Activated CD4-positive, alpha-beta T cell treated with anti-CD3 and anti-CD28 coated beads, Interleukin-10, Interleukin-2, amounts not matched to agents 100 ng/mL and 50 ng/mL, durations not matched to agents 16 hours and 8 hours (primary cell): ENCODE results near the gene CPXM1.

Experiments
- DNase-seq: peaks from one replicate; pipeline ENCODE4 v3.0.0-alpha.2; 2020

The CPXM1 gene

DNA sequence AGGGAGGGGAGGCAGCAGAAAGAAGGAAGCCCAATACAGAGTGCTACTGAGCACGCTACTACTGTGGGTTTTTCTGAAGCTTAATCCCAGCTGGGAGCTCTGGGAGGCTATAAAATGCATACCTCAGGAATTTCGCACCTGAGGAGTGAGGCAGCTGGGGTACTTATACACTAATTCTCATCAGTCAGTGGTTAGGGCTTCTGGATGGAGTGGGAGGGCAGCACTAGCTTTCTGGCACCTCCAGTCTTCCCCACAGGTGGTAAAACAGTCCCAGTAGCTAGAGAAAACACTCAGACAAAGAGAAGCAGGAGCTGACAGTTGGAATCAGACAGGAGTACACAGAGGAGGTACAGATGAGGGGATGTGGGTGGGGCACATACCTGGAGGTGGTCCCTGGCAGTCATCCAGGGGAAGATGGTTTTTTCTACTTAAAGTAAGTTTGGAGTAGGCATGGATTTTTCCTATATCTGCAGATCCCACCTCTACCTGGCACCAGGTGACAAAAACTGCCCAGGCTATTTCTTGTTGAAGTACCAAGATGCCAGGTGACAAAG is 37.8 kb downstream of the CPXM1 start:
- no peak for DNase-seq

DNA sequence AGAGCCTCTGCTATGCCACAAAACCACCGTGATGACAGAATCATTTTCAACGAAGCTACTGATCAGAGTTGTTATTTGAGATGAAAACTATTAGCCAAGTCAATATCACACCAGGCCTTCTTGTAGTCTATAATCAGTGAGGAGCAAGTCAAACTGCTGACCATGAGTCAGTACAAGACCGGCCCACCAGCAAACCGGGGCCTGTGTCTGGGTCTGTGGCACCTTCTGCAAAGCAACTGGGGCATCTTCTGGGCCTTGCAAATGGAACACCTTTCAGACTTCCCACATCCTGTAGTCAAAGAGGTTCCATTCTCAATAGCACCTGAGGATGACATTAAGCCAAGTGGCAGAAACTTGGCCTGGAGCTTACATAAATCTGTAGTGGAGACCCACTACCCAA is 38.5 kb downstream of the CPXM1 start:
- no peak for DNase-seq

DNA sequence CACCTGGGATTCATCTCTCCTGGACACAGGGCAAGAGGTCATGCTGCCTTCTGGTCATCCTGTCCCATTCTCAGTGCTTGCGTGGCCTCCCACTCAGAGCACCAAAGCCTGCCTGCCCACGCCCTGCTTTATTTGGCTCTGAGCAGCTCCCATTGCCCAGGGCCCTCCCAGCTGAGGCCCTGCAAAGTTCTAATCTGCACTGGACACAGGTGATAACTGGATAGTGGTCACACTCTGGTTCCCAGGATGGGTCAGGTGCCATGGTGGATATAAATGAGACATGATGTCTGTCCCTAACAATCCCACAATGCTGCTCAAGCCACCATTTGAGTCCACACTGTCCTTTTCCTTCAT is 39.5 kb downstream of the CPXM1 start:
- DNase-seq, result no peak

DNA sequence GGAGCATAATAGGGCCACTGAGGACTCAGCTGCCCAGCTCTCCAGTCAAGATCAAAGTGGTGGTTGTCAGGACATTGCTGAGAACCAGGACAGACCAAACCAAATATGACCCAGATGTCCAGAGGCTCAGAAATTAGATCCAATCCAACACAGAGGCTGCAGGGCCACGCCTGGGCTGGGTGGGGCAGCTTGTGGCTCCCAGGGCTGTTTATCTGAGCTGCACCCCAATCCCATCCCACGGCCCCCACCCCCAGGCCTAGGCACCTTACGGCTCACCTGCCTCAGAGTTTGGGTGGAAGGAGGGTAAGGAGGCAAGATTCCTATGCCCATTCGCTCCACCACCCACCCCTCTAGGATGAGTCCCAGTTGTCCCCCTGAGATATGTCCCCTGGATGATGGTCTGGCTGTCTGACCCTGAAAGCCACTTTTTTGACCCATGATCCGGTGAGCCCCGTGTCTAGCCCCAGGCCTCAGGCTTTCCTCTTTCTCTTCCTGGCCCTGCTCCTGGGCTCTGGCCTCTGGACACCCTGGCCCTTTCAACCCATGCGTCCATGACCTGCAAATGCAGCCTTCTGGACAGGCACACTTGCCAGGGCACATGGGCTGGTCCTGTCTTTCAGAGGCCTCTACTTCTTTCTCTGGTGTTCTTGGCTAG is 40.0 kb downstream of the CPXM1 start:
- no peak for DNase-seq

DNA sequence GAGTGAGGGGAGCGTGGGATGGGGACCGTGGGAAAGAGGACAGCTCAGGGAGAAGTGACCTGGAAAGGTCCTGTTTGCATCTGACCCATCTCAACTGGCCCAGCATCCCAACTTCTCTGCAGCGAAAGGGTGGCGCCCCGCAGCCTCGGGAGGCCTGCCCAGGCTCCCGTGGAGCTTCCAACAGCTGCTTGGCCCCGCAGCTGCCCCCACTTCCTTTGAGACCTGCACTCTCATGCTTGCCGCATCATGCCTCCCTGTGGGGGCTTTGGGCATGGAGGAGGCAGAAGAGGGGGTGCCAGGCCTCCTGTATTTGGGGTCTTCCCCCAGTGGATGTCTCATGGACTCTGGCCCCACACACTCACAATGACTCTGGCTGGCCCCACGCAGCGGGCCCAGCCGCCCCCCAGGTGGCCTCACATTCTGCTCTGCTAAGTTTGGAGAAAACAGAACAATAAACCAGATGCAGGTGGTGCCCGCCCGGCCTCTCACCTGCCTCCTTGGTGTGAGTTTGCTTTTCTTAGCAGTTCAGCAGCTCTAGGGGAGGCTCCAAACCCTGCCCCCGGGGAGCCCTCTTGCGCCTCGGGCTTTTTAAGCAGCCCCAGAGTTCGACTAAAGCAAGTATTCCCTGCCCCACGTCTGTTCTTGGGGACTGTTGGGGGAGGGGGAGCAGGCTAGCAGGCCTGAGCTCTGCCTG is 40.7 kb downstream of the CPXM1 start:
- DNase-seq, result no peak

DNA sequence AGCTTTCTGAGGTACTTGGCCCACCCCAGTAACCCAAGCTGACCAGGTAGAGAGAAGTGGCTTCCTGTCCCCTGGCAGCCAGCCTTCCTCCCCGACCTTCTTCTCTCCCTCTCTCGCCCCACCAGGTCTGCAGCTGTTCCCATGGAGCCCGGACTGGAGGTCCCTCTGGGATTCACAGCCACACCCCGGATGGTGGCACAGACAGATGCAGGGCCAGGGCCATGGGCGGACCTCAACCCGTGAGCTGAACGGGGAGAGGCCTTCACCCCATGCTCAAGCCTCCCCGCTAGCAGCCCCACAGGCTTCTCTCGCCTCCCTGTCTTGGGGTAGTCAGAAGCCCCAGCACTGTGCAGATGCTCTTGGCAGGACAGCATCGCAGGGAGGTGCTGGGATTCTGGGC is 41.3 kb downstream of the CPXM1 start:
- DNase-seq, result no peak

DNA sequence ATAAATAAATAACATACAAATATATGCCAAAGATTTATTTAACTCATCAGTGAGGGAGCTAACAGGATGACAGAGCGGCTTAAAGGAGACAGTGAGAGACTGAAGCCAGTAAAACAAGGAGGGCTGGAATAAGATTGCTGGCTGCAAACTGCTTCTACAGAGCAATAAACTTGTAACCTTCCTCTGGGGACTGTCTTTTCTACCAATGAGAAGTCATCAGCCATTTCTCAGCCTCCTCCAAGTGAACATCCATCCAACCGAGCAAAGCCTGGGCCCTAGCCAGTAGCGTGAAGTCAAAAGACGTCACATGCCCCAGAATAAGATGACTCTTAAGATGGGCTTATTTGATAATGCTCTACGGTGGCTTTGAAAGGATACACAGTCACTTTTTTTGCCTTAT is 42.5 kb downstream of the CPXM1 start:
- no peak for DNase-seq

DNA sequence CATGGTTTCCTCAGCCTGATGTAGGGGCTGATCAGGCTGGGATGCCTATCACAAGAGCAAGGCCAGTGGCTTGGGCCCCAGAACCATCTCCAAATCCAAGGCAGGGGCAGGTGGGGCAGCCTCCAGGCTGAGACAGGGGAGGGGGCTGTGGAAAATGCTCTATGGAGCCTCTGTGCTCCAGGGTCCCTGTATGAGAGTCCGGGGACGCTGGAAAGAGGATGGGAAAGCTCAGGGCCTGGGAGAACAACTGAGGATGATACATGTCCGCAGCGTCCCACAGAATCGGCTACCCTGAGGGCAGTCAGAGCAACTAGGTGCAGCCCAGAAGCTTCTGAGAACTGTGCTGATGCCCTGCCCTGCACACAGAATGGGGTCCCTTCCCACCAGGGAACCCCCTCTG is 43.4 kb downstream of the CPXM1 start:
- DNase-seq, result no peak

DNA sequence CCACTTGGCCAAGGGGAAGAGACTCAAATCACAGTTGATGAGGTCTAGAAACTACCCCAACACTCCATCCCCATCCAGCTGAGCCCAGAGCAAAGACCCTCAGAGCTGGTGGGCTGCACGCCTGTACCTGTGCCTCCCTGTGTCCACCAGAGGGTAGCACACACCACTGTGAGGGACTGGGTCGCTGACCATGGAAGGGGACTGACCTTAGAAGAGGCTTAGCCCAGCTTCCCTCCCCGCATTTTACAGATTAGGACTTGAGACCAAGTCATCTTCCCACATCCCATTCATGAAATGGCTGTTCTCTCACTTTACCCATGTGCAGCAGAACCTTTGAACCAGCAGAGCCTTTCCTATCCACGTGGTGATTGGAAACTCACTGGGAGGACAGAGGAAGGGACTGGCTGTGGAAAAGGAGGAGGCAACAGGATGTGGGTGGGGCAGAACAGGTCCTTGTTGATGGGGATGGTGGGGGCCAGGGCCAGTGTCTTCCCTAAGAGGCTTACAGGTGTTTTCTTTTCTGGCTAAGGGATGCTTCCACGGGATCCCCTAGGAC is 44.3 kb downstream of the CPXM1 start:
- DNase-seq, result no peak

DNA sequence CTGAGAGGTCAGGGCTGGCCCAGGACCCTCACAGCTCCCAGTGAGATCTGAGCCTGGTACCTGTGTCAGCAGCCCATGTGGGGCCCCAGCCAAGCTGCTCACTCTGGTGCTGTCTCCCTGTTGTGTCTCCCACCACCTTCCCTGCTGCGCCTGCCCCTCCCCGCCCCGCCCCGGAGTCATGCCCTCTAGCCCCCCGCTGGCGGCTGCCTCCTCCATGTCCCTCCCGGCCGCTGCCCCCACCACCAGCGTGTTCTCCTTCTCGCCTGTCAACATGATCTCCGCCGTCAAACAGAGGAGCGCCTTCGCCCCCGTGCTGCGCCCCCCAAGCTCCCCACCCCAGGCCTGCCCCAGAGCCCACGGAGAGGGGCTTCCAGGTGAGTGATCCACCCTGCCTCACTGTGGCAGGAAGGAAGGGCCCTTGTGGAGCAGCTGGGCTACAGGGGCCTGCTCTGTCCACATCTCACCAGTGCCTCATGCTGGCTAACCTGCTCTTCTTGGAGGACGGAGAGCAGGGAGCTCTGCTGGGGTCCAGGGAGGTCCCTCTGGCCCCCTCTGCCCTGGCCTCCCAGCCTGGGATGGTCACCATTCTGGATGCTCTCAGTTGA is 44.9 kb downstream of the CPXM1 start:
- no peak for DNase-seq

DNA sequence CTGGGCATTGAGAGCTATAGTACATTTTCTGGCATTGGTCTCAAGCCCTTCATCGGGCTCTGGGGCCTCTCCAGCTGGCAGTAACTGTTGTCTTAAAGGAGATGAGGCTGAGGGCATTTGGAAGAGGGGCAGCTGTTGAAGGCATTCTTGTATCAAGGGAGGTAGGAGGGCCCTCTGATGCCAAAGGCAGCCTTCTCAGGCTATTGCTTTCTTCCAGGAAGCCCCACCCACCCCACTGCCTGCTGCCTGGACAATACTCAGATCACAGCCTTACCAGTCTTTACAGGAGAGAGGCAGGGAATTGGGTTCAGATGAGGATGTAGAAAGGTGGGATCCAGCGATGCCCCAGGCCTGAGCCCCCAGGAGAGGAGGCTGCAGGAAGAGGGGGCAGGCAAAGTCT is 46.0 kb downstream of the CPXM1 start:
- no peak for DNase-seq

DNA sequence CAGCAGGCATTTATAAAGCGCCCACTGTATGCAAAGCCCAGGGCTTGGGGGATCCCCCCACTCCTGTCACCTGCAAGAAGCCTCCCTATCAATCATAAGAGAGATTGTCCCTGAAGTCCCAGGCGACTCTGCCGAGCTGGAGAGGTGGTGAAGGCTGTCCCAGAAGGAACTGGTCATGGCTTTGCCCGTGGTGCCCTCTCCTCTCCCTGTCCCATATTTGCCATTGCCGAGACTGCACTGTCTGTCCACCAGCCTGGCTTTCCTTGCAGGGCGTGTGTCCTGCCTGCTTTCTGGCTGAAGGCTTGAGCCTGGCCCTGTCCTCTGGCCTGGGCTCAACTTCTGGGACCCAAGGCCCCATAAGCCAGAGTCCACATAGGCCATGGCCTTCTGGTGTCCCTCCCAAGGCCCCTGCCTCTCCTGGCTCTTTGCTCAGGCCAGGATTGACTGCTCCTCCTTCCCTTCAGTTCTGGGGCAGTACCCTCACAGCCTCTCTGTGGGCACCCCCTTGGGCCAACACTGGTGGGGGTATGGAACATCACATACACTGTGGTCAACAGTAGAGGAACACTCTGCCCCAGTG is 46.9 kb downstream of the CPXM1 start:
- DNase-seq, result no peak

DNA sequence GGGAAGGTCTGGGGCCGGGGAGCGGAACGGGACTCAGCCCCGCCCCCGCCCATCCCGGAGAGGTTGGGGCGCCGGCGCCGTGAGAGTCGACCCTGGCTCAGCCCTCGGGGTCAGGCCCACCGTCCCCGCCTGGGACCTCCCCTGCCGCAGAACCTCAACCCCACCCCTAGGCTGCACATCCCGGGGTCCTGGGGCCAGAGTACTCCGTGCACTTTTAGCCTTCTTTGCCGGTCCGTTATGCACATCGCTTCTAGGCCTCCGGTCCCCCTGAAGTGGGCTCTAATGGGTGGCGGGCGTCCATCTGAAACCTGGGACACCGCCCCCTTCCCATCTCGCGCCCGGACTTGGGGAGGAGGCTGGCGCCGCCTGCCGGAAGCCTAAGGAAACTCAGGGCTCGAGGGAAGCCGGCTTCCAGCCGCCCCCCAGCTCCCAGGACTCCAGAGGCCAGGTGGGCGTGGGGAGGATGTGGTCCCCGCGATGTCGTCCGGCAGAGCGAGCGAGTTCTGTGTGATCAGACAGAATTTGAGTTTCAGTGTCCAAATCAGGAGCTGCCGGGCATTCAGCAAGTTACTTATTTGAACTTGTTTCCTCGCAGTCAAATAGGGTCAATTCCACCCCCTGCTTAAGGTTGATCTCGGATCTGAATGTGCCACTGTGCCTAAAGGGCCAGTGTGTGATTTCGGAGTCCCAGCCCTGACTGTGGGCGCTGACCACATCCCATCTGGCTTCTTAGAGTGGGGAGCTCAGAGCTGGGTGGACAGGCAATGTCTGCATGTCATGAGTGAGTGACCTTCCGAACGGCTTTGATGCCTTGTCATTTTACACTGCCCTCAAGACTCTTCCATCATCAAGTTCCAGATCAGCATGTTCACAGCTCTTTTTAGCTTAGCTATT is 47.6 kb downstream of the CPXM1 start:
- peak; percentile 39 for DNase-seq

DNA sequence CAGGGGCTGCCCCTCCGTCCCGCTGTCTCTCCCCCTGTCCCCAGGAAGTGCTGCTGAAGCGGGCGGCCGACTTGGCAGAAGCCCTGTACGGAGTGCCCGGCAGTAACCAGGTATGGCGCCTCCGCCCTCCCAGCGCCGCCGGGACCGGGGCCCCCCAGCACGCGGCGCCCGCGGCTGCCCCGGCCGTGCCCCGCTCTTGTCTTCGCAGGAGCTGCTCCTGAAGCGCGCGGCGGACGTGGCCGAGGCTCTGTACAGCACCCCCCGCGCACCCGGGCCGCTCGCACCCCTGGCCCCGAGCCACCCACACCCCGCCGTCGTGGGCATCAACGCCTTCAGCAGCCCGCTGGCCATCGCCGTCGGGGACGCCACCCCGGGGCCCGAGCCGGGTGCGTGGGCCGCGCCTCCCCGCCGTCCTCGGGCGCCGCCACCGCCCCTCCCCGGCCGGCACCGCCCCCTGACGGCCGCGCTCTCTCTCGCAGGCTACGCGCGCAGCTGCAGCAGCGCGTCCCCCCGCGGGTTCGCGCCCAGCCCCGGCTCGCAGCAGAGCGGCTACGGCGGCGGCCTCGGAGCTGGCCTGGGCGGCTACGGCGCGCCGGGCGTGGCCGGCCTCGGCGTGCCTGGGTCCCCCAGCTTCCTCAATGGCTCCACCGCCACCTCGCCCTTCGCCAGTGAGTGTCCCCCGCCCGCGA is 48.4 kb downstream of the CPXM1 start:
- DNase-seq, result peak; percentile 49

DNA sequence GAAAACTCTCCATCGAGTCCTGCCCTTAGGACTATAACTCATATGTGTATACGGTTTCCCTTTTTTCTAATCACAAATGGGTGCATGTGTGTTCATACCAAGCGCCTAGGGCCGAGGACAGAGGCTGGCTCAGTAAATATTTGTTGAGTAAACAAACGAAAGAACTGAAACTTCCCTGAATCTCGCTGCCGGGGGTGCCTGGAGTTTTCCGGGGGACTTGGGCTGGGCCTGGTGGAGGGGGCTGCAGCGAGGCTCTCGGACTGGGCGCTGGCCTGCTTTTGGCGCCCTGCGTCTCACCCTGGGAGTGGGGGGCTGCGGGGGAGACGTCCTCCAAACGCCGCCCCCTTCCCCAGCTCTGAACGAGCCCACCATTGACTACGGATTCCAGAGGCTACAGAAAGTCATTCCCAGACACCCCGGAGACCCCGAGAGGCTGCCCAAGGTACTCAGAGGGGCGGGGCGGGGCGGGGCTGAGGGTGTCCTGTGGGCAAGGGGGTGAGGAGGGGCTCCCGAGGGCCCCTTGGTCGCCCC is 49.0 kb downstream of the CPXM1 start:
- no peak for DNase-seq

DNA sequence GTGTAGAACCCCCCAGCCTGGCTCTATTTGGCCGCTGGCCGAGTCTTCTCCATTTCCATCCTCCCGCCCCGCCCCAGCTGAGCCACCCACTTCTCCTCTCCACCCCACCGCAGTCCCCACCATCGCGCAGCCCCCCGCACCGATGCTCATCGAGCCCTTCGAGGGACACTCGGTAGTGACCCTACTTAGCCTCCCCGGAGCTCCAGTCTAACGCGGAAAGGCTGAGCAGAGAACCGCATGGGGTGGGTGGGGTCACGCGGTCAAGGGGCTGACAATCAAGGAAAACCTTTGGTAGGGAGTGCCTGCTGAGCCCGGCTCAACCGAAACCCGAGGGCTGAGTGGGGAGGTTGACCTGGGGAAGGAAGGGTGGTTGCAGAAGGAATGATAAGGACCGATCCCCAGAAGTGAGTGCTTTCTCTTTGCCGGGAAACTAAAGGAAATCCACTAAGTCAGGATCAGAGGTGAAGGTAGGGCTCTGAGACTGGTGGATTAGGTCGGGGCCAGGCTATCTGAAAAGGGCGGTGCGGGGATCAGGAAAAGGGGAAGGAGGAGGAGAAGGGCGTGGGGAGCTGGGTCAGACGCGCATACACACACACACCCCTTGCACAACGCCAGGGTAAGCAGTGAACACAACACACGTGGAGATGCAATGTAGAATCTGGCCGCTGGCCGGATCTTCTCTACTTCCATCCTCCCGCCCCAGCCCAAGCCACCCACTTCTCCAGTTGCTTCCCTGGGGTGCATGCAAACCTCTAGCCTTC is 49.8 kb downstream of the CPXM1 start:
- DNase-seq, result no peak

DNA sequence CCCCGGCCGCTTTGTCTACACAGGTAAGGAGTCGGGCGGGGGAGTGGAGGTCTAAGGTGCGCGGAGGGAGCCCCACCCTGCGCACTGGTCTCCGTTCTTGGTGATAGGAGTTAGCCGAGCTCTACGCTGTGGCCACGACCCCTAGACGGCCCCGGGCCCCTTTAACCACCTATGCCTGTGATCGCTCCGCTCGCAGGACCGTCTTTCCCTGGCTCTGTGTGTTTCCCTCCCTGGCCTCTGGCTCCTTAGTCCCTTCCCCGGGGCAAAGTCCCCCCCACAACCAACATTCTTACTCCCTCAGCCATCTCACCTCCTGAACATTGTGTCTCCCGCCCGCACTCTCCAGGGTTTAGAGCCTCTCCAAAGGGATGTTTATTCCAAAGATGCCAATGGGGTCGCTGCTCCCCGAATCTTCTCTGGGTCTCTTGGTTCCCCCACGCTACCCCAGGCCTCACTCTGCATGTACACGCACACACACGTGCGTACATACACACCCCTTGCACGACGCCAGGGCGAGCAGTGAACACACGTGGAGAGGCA is 50.4 kb downstream of the CPXM1 start:
- DNase-seq, result no peak

DNA sequence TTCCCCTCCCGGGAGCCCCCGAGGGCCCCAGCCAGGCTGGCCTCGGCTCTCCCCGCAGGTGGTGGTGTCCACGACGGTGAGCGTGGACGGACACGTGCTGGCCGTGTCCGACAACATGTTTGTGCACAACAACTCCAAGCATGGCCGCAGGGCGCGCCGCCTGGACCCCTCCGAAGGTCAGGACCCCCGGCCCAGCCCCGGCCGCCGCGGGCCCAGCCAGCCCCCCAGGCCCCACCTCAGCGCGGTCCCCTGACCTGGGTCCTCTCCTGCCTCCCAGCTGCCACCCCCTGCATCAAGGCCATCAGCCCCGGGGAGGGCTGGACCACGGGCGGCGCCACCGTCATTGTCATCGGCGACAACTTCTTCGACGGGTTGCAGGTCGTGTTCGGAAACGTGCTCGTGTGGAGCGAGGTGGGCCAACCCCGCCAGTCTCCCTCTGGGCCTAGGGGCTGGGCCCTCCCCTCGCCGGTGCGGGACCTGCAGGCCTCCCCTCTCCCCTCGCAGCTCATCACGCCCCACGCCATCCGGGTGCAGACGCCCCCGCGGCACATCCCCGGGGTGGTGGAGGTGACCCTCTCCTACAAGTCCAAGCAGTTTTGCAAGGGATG is 51.0 kb downstream of the CPXM1 start:
- no peak for DNase-seq

DNA sequence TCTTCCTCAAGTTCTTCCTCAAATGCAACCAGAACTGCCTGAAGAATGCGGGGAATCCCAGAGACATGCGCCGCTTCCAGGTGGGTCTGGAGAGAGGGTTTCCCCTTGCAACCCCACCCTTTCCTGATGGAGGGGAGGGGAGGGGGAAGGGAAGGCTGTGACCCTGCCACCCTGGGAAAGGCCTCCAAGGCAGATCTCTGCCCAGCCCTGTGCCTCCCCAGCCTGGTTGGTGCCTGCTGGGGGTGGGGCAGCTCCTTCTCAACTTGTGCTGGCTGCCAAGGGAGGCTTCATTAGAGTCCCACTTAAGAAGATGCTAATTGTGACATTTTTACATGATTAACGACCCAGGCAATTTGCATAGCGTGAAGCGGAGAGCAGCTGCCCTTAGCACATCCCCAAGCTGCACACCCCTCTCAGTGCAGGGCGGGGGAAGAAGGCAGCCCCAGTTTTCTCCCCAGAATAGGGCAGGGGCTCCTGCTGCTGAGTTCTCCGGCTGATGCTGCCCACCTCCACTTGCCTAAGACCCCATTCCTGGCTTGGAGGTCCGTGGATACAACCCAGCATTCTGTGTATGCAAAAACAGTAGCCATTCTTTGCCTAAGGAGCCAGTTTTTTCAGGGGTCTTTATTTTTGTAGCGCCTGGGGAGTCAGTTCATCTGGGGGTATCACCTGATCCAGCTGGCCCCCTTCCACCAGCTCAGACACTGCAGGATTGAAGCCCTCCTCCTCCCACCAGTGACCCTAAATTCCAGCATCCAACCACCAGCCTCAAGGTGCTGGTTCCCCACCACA is 51.7 kb downstream of the CPXM1 start:
- DNase-seq, result no peak
